Measurements from ENCODE around the gene ZNF529. TPM values are rescaled to one million over a fixed set of nuclear protein-coding genes. Genes with fewer than 3 reads are reported as not detected.
"Not testable (repeated sequence)": the region's sequence is repeated elsewhere in the genome, so short reads cannot be mapped to it uniquely, and the experiment has no call there.

The ZNF529 gene
- total RNA-seq, result 10 to 100 TPM in 1 of 4 donors, 1 to 10 TPM in 3; 3.2 to 12.8 (median 3.6) TPM

- Histone ChIP-seq H3K36me3 (peaks cover 10 to 67% (median 12%) of the 10 kb centered on the region in 3 donors), H3K27me3 (no peaks in the 10 kb centered on the region), H3K4me1 (peaks cover 4 to 22% (median 12%) of the 10 kb centered on the region in 3 donors), H3K9me3 (peaks cover 0 to 38% (median 7%) of the 10 kb centered on the region in 3 donors), H3K4me3 (peak within 1 kb of the TSS; percentile 86 to 94 (median 89)), H3K27ac (peak within 1 kb of the TSS; percentile 88 to 93 (median 90))
- peak; percentile 67 for DNase-seq
- 1% methylated on average over 39 to 40 of the region's 66 CpGs for WGBS, 2 donors
- no peak for TF ChIP-seq CTCF (IDR thresholded peaks at IDR 0.05)
- TF ChIP-seq POLR2A (IDR thresholded peaks at IDR 0.05), result peak in 3 of 4 donors; percentile 45 to 69 (median 65)
- intact Hi-C loops (cut with DNase I), result no loop called here
These were observed at the start of gene ZNF529 for GRCh38 chr19:36573020-36573894. ZNF529 (minus strand) TSS chr19:36573292; CDS start chr19:36572346, 946 bp downstream.

- Histone ChIP-seq H3K4me1 (peaks cover 4 to 19% (median 9%) of the 10 kb centered on the region in 3 donors), H3K4me3 (peak overlapping the region; percentile 62 to 83 (median 74)), H3K27ac (peak overlapping the region in 3 of 4 donors; percentile 79 to 83 (median 83)), H3K36me3 (peaks cover 0 to 22% (median 0%) of the 10 kb centered on the region in 3 donors), H3K27me3 (no peaks in the 10 kb centered on the region), H3K9me3 (peaks cover 0 to 16% (median 0%) of the 10 kb centered on the region in 3 donors)
- TF ChIP-seq CTCF (IDR thresholded peaks at IDR 0.05) (no peak), POLR2A (IDR thresholded peaks at IDR 0.05) (no peak)
- intact Hi-C loops (cut with DNase I), result no loop called here
- no peak for DNase-seq
- WGBS, 2 donors, result 0% methylated on average over 1 of the region's 1 CpG
These were observed 32.9 kb upstream of the ZNF529 start for GRCh38 chr19:36605877-36606478.

GRCh38 chr19:36605101-36605876 is 32.2 kb upstream of the ZNF529 start, which contains the start of gene ZNF382:
ZNF382 (plus strand) TSS chr19:36605313; CDS start chr19:36609915, 4,602 bp downstream.
- WGBS, 2 donors, result 2 to 3% methylated on average over 14 to 40 of the region's 73 CpGs
- no peak for DNase-seq
- no peak for TF ChIP-seq CTCF (IDR thresholded peaks at IDR 0.05)
- peak in 1 of 4 donors; percentile 28 for TF ChIP-seq POLR2A (IDR thresholded peaks at IDR 0.05)
- H3K27me3 ChIP-seq, result no peaks in the 10 kb centered on the region
- H3K4me3 ChIP-seq, result peak within 1 kb of the TSS; percentile 62 to 83 (median 74)
- peaks cover 0 to 9% (median 0%) of the 10 kb centered on the region in 3 donors for H3K9me3 ChIP-seq
- H3K4me1 ChIP-seq, result peaks cover 4 to 19% (median 9%) of the 10 kb centered on the region in 3 donors
- peaks cover 0 to 15% (median 0%) of the 10 kb centered on the region in 3 donors for H3K36me3 ChIP-seq
- peak within 1 kb of the TSS; percentile 57 to 83 (median 81) for H3K27ac ChIP-seq
- intact Hi-C loops (cut with DNase I), result no loop called here

- Histone ChIP-seq H3K4me1 (peaks cover 4 to 19% (median 9%) of the 10 kb centered on the region in 3 donors), H3K9me3 (peaks cover 0 to 3% (median 0%) of the 10 kb centered on the region in 3 donors), H3K27ac (peak overlapping the region; percentile 57 to 83 (median 81)), H3K27me3 (no peaks in the 10 kb centered on the region), H3K4me3 (peak overlapping the region; percentile 62 to 83 (median 74)), H3K36me3 (peaks cover 0 to 9% (median 0%) of the 10 kb centered on the region in 3 donors)
- intact Hi-C loops (cut with DNase I), result no loop called here
- WGBS, 2 donors, result 0% methylated on average over 4 of the region's 21 CpGs; no CpG with 5 or more reads in 1 of the 2 donors
- DNase-seq, result no peak
- no peak for TF ChIP-seq POLR2A (IDR thresholded peaks at IDR 0.05)
- no peak for TF ChIP-seq CTCF (IDR thresholded peaks at IDR 0.05)
These were observed 31.6 kb upstream of the ZNF529 start for GRCh38 chr19:36604656-36605100.

- H3K36me3 ChIP-seq; H3K27ac ChIP-seq; H3K27me3 ChIP-seq; H3K9me3 ChIP-seq; intact Hi-C loops (cut with DNase I); H3K4me3 ChIP-seq; DNase-seq: not testable (repeated sequence)
- H3K4me1 ChIP-seq, result peaks cover 4 to 19% (median 9%) of the 10 kb centered on the region in 3 donors
- 87 to 99% methylated on average over 8 to 10 of the region's 10 CpGs for WGBS, 2 donors
These were observed 29.6 kb upstream of the ZNF529 start for GRCh38 chr19:36602681-36603080.
